Erythroblast (primary cell): Measurements from ENCODE around the gene RHEB.

Source experiments
- GATA1 ChIP-seq: IDR thresholded peaks from 2 replicates; pipeline ENCODE4 v1.6.1; 2011; ENCODE audit warnings: low read depth, mild to moderate bottlenecking, control low read depth, low read length, moderate library complexity
- POLR2A ChIP-seq: IDR thresholded peaks from 2 replicates; pipeline ENCODE4 v1.6.1; 2011; ENCODE audit warnings: mild to moderate bottlenecking, low read length

DNA sequence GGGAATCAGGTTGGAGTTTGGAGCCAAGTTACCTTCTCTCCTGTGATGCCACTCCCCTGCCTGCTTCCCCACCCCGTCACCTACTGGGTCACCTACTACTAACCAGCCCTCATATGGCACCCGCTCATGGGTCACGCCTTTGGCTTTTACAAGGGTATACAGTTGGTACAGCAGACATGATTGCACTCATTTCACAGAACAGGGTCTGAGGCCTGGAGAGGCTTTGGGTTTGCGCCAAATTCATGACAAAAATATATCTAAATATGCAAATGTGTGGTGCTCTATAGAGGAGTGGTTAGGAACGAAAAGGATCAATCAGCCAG is 90.5 kb downstream of the RHEB start:
- TF ChIP-seq POLR2A (no peak), GATA1 (no peak)
